Esophagus muscularis mucosa (tissue), 3 donors: ENCODE results near the gene TAMALIN.

Source experiments
- CTCF ChIP-seq, 3 experiments: fragments of 200-600 bp in 2 of 3; fragments of 450-650 bp in 1 of 3; sonication (generic) in 2 of 3; IDR thresholded peaks; one replicate each; pipeline ENCODE4 v1.5.1; 2017 to 2019; ENCODE audit warnings: antibody characterized with exemption in 3 of 3, mild to moderate bottlenecking in 2 of 3, moderate library complexity in 1 of 3
- POLR2A ChIP-seq: fragments of 450-650 bp; IDR thresholded peaks from one replicate; pipeline ENCODE4 v1.6.1; 2017; ENCODE audit warnings: antibody characterized with exemption, moderate library complexity, mild to moderate bottlenecking, low read depth

GRCh38 chr12:52014567-52015530 is 8.1 kb downstream of the TAMALIN start:
- no peak for TF ChIP-seq CTCF (IDR thresholded peaks at IDR 0.05)
- TF ChIP-seq POLR2A: no peak
